Measurements from ENCODE around the gene VAV3. TPM values are rescaled to one million over a fixed set of nuclear protein-coding genes. Genes with fewer than 3 reads are reported as not detected.

The VAV3 gene
- polyA plus RNA-seq, 1 donor, result 18.3 TPM

DNA sequence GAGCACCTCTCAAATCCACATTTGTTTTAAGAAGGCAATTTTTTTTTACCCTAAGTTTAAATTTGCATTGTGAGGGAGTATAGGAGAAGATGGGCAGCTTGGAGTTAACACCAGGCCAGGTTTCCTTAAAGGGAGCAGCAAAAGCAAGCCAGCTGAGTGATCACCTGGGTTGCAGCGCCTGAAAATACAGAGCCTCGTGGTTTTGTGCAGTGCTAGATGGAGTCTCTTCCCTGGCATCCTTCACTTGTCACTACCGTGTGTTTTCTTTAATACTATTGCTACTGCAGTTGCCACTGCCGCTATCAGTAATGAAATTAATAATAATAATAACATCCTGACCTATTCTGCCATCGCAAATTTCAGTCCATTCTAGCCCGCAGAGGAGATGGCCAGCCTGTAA lies 35.2 kb upstream of the VAV3 start:
- Histone ChIP-seq H3K36me3 (ENCODE audit: control insufficient read depth, insufficient read depth, low read length) (no peaks in the 10 kb centered on the region), H3K4me1 (ENCODE audit: control insufficient read depth, insufficient read depth, low read length) (peaks cover 18% of the 10 kb centered on the region), H3K27ac (ENCODE audit: low read length) (peak overlapping the region; percentile 65), H3K27me3 (ENCODE audit: control insufficient read depth, insufficient read depth, low read length) (no peaks in the 10 kb centered on the region), H3K4me3 (ENCODE audit: low read length) (no peak overlapping the region), H3K9me3 (ENCODE audit: control insufficient read depth, low read depth, low read length) (no peaks in the 10 kb centered on the region)
- no peak for DNase-seq
- no CpG with 5 or more reads among the region's 6 CpGs for WGBS (ENCODE audit: insufficient coverage, low lambda C conversion rate)

- 100% methylated on average over 1 of the region's 1 CpG for WGBS (ENCODE audit: insufficient coverage, low lambda C conversion rate)
- H3K4me1 ChIP-seq (ENCODE audit: control insufficient read depth, insufficient read depth, low read length), result peaks cover 21% of the 10 kb centered on the region
- no peak overlapping the region for H3K27ac ChIP-seq (ENCODE audit: low read length)
- no peaks in the 10 kb centered on the region for H3K27me3 ChIP-seq (ENCODE audit: control insufficient read depth, insufficient read depth, low read length)
- H3K36me3 ChIP-seq (ENCODE audit: control insufficient read depth, insufficient read depth, low read length), result no peaks in the 10 kb centered on the region
- DNase-seq, result no peak
- H3K9me3 ChIP-seq (ENCODE audit: control insufficient read depth, low read depth, low read length), result no peaks in the 10 kb centered on the region
- H3K4me3 ChIP-seq (ENCODE audit: low read length), result no peak overlapping the region
Observed at GRCh38 chr1:107997866-107998265, 32.9 kb upstream of the VAV3 start.

- H3K4me1 ChIP-seq (ENCODE audit: control insufficient read depth, insufficient read depth, low read length), result peaks cover 5% of the 10 kb centered on the region
- WGBS (ENCODE audit: insufficient coverage, low lambda C conversion rate), result 20% methylated on average over 1 of the region's 7 CpGs
Observed at GRCh38 chr1:107993920-107994319, 28.9 kb upstream of the VAV3 start.

GRCh38 chr1:107992347-107992746 lies 27.4 kb upstream of the VAV3 start:
- Histone ChIP-seq H3K4me1 (ENCODE audit: control insufficient read depth, insufficient read depth, low read length) (peaks cover 5% of the 10 kb centered on the region), H3K27ac (ENCODE audit: low read length) (no peak overlapping the region), H3K4me3 (ENCODE audit: low read length) (no peak overlapping the region), H3K27me3 (ENCODE audit: control insufficient read depth, insufficient read depth, low read length) (no peaks in the 10 kb centered on the region), H3K36me3 (ENCODE audit: control insufficient read depth, insufficient read depth, low read length) (no peaks in the 10 kb centered on the region), H3K9me3 (ENCODE audit: control insufficient read depth, low read depth, low read length) (no peaks in the 10 kb centered on the region)
- DNase-seq, result no peak
- 100% methylated on average over 1 of the region's 3 CpGs for WGBS (ENCODE audit: insufficient coverage, low lambda C conversion rate)

More at GRCh38 chr1:107993920-107994319, 28.9 kb upstream of the VAV3 start:
- peak; percentile 77 to 89 for DNase-seq
- Histone ChIP-seq H3K9me3 (ENCODE audit: control insufficient read depth, low read depth, low read length) (no peaks in the 10 kb centered on the region), H3K36me3 (ENCODE audit: control insufficient read depth, insufficient read depth, low read length) (no peaks in the 10 kb centered on the region), H3K27me3 (ENCODE audit: control insufficient read depth, insufficient read depth, low read length) (no peaks in the 10 kb centered on the region), H3K27ac (ENCODE audit: low read length) (peak overlapping the region; percentile 6), H3K4me3 (ENCODE audit: low read length) (no peak overlapping the region)

DNA sequence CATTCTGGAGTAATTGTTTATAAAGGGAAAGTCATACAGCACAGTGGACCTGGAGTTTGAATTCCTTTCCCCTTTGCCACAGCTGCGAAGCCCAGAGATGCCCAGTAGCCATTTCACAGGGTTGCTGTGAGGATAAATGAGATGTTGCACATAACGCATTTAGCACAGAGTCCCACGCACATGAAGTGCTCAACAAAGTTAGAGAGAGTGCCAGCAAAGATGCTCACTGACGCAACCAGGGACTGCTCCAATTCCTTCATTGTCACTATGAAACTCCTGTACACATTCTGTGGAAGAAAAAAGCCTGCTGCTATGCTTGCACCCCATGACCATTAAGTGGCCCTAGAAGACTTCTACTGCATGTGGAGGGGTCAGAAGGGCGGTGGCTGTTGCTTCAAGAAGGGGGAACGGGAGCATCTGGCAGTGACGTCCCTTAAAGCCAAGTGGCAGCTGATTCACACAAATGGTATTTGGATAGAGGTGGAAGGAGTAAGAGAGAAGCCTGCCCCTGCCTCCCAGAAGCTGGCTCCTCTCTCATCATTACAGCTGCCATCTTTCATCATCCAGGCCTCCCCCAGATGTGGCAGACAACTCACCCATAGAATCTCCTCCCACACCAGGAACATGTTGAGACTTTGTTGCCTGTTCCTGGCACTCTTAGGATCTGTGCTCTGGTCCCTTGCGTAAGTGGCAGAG lies 26.5 kb upstream of the VAV3 start:
- no peaks in the 10 kb centered on the region for H3K9me3 ChIP-seq (ENCODE audit: control insufficient read depth, low read depth, low read length)
- DNase-seq, result no peak
- no CpG with 5 or more reads among the region's 8 CpGs for WGBS (ENCODE audit: insufficient coverage, low lambda C conversion rate)
- H3K27ac ChIP-seq (ENCODE audit: low read length), result no peak overlapping the region
- H3K4me1 ChIP-seq (ENCODE audit: control insufficient read depth, insufficient read depth, low read length), result peaks cover 5% of the 10 kb centered on the region
- H3K27me3 ChIP-seq (ENCODE audit: control insufficient read depth, insufficient read depth, low read length), result no peaks in the 10 kb centered on the region
- no peaks in the 10 kb centered on the region for H3K36me3 ChIP-seq (ENCODE audit: control insufficient read depth, insufficient read depth, low read length)
- no peak overlapping the region for H3K4me3 ChIP-seq (ENCODE audit: low read length)

- no peaks in the 10 kb centered on the region for H3K27me3 ChIP-seq (ENCODE audit: control insufficient read depth, insufficient read depth, low read length)
- DNase-seq, result no peak
- no peak overlapping the region for H3K27ac ChIP-seq (ENCODE audit: low read length)
- H3K4me1 ChIP-seq (ENCODE audit: control insufficient read depth, insufficient read depth, low read length), result peaks cover 5% of the 10 kb centered on the region
- no peaks in the 10 kb centered on the region for H3K9me3 ChIP-seq (ENCODE audit: control insufficient read depth, low read depth, low read length)
- H3K36me3 ChIP-seq (ENCODE audit: control insufficient read depth, insufficient read depth, low read length), result no peaks in the 10 kb centered on the region
- no CpG with 5 or more reads among the region's 5 CpGs for WGBS (ENCODE audit: insufficient coverage, low lambda C conversion rate)
- no peak overlapping the region for H3K4me3 ChIP-seq (ENCODE audit: low read length)
Observed at GRCh38 chr1:107990606-107991005, 25.6 kb upstream of the VAV3 start.

- DNase-seq, result no peak
Observed at GRCh38 chr1:107981277-107981676, 16.3 kb upstream of the VAV3 start.

GRCh38 chr1:107979926-107980325 lies 14.9 kb upstream of the VAV3 start:
- Histone ChIP-seq H3K27ac (ENCODE audit: low read length) (no peak overlapping the region), H3K36me3 (ENCODE audit: control insufficient read depth, insufficient read depth, low read length) (no peaks in the 10 kb centered on the region), H3K4me3 (ENCODE audit: low read length) (no peak overlapping the region), H3K27me3 (ENCODE audit: control insufficient read depth, insufficient read depth, low read length) (no peaks in the 10 kb centered on the region), H3K4me1 (ENCODE audit: control insufficient read depth, insufficient read depth, low read length) (no peaks in the 10 kb centered on the region), H3K9me3 (ENCODE audit: control insufficient read depth, low read depth, low read length) (no peaks in the 10 kb centered on the region)
- no CpG with 5 or more reads among the region's 2 CpGs for WGBS (ENCODE audit: insufficient coverage, low lambda C conversion rate)
- peak in 1 of 2 donors; percentile 8 for DNase-seq

More at GRCh38 chr1:107981277-107981676, 16.3 kb upstream of the VAV3 start:
- Histone ChIP-seq H3K27me3 (ENCODE audit: control insufficient read depth, insufficient read depth, low read length) (no peaks in the 10 kb centered on the region), H3K27ac (ENCODE audit: low read length) (no peak overlapping the region), H3K9me3 (ENCODE audit: control insufficient read depth, low read depth, low read length) (no peaks in the 10 kb centered on the region), H3K4me3 (ENCODE audit: low read length) (no peak overlapping the region), H3K4me1 (ENCODE audit: control insufficient read depth, insufficient read depth, low read length) (no peaks in the 10 kb centered on the region), H3K36me3 (ENCODE audit: control insufficient read depth, insufficient read depth, low read length) (no peaks in the 10 kb centered on the region)
- 100% methylated on average over 1 of the region's 7 CpGs for WGBS (ENCODE audit: insufficient coverage, low lambda C conversion rate)

DNA sequence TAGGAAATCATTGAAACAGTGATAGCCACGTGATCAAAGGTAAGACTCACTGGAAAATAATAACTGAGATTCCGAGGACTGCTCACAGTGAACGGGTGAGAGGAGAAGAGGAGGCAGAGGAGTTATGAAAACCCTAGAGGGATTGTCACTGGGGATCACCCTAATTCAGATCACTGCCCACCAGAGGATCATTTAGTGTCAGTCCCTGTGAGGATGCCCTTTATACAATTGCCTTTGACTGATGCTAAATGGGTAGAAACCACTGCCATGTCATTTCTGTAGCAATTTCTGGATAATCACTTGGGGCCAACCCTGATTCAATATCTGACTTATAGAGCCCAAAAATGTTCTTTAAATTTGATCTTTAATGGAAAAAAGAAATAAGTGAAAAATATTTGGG lies 14.1 kb upstream of the VAV3 start:
- H3K27me3 ChIP-seq (ENCODE audit: control insufficient read depth, insufficient read depth, low read length), result no peaks in the 10 kb centered on the region
- H3K4me3 ChIP-seq (ENCODE audit: low read length), result no peak overlapping the region
- H3K36me3 ChIP-seq (ENCODE audit: control insufficient read depth, insufficient read depth, low read length), result no peaks in the 10 kb centered on the region
- 100% methylated on average over 1 of the region's 3 CpGs for WGBS (ENCODE audit: insufficient coverage, low lambda C conversion rate)
- H3K4me1 ChIP-seq (ENCODE audit: control insufficient read depth, insufficient read depth, low read length), result no peaks in the 10 kb centered on the region
- H3K27ac ChIP-seq (ENCODE audit: low read length), result no peak overlapping the region
- DNase-seq, result no peak
- H3K9me3 ChIP-seq (ENCODE audit: control insufficient read depth, low read depth, low read length), result no peaks in the 10 kb centered on the region

DNA sequence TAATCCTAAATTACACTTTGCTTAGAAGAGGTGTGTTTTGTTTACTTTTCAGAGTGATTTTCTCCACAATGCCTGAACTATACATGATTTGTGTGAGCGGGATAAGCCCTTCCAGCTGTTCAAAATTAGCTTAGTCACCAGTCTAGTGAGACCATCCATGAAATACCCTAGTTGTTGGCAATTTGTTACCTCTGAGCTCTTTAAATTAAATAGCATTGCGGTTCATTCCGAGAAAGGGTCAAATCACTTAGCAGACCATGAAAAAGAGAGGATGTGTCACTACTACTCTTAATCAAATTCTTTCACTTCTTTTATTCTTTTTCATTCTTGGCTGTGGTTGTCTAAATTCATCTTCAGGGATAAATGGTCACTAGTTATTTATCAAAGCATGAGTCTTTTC lies 11.9 kb upstream of the VAV3 start:
- WGBS (ENCODE audit: insufficient coverage, low lambda C conversion rate), result 65% methylated on average over 3 of the region's 3 CpGs
- Histone ChIP-seq H3K36me3 (ENCODE audit: control insufficient read depth, insufficient read depth, low read length) (no peaks in the 10 kb centered on the region), H3K27ac (ENCODE audit: low read length) (no peak overlapping the region), H3K27me3 (ENCODE audit: control insufficient read depth, insufficient read depth, low read length) (no peaks in the 10 kb centered on the region), H3K4me1 (ENCODE audit: control insufficient read depth, insufficient read depth, low read length) (no peaks in the 10 kb centered on the region), H3K9me3 (ENCODE audit: control insufficient read depth, low read depth, low read length) (no peaks in the 10 kb centered on the region), H3K4me3 (ENCODE audit: low read length) (no peak overlapping the region)
- no peak for DNase-seq

DNA sequence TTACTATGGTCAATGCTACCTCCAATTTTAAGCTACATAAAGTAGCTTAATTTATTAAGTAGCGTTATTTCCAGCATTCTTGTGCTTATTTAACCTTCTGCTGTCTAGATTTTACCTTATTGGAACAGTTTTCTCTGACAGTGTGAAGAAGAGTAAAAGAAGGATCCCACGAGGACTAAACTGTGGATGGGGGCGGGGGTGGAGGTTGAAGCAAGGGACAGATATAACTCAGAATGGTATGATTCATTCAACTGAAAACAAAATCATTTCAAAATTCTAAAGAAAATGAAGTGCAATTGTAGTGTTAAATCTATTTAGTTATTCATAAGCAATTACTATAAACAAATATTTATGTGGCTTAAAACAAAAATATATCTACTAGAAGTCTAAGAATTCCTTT lies 11.5 kb upstream of the VAV3 start:
- no peak overlapping the region for H3K4me3 ChIP-seq (ENCODE audit: low read length)
- DNase-seq, result no peak
- WGBS (ENCODE audit: insufficient coverage, low lambda C conversion rate), result 100% methylated on average over 1 of the region's 3 CpGs
- H3K27ac ChIP-seq (ENCODE audit: low read length), result no peak overlapping the region
- H3K9me3 ChIP-seq (ENCODE audit: control insufficient read depth, low read depth, low read length), result no peaks in the 10 kb centered on the region
- H3K4me1 ChIP-seq (ENCODE audit: control insufficient read depth, insufficient read depth, low read length), result no peaks in the 10 kb centered on the region
- no peaks in the 10 kb centered on the region for H3K36me3 ChIP-seq (ENCODE audit: control insufficient read depth, insufficient read depth, low read length)
- H3K27me3 ChIP-seq (ENCODE audit: control insufficient read depth, insufficient read depth, low read length), result no peaks in the 10 kb centered on the region
